Measurements from ENCODE around the gene WWOX. TPM values are rescaled to one million over a fixed set of nuclear protein-coding genes. Genes with fewer than 3 reads are reported as not detected.

The WWOX gene
- total RNA-seq, 1 experiment from 2014 or later, result 79.9 TPM

DNA sequence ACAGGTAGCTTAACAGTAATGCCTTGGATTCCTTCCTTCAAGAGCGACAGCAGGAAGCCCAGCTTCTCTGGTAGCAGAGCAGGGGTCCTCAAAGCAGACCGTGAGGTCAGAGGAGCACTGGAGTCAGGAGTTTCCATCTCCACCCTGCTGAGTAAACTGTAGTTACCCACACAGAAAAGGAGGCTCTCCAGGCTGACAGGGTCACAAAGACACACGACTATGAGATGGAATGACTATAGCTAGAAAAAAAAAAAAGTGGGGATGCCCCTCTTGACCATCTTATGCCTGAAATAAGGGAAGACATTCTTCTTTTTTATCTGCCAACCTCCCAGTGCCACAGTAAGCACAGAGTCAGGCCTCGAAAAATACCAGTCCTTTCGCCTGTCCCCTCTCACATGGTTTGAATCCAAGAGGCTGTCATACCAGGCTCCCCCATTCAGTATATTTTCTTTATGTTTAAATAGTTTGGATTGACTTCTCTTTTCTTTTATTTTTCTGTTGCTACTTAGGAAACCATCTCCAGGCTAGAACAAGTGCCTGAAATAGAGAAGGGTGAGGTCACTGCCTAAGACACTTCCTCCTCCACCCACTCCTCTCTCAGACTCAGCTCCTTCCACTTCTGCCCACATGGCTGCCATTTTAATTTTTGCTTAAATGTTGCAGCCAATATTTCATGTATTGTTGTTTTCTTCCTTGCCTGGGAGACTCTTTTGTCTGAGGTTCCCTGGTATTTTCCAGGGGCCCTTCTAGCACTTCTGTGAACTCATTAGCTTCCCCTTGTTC, 793.7 kb downstream of the WWOX start:
- ChIA-PET CTCF (no interaction called here), POLR2A (ENCODE audit: low non-redundant PET) (no interaction called here)
- no peak for DNase-seq (ENCODE audit: low spot score)
- Histone ChIP-seq H3K36me3 (ENCODE audit: insufficient read depth, low read length, poor library complexity, severe bottlenecking) (no peaks in the 10 kb centered on the region), H3K27ac (ENCODE audit: low read depth, low read length, poor library complexity, severe bottlenecking) (no peak overlapping the region), H3K4me1 (ENCODE audit: insufficient read depth, low read length, poor library complexity, severe bottlenecking) (no peaks in the 10 kb centered on the region), H3K4me3 (ENCODE audit: low read depth, low read length, poor library complexity, severe bottlenecking) (no peak overlapping the region), H3K9me3 (ENCODE audit: low read depth, low read length, poor library complexity, severe bottlenecking) (peaks cover 8% of the 10 kb centered on the region), H3K27me3 (replicated peaks; ENCODE audit: insufficient read depth, low read depth, low read length, poor library complexity) (no peaks in the 10 kb centered on the region)
- intact Hi-C loops (cut with micrococcal nuclease; ENCODE audit: unreplicated experiment), result no loop called here
- no TSS peak for BruUV-seq (replicated peaks)
- TF ChIP-seq EZH2 (IDR thresholded peaks at IDR 0.05; ENCODE audit: borderline replicate concordance, low read depth, low read length, poor library complexity, severe bottlenecking), result no peak
- TF ChIP-seq, protein P1, sequence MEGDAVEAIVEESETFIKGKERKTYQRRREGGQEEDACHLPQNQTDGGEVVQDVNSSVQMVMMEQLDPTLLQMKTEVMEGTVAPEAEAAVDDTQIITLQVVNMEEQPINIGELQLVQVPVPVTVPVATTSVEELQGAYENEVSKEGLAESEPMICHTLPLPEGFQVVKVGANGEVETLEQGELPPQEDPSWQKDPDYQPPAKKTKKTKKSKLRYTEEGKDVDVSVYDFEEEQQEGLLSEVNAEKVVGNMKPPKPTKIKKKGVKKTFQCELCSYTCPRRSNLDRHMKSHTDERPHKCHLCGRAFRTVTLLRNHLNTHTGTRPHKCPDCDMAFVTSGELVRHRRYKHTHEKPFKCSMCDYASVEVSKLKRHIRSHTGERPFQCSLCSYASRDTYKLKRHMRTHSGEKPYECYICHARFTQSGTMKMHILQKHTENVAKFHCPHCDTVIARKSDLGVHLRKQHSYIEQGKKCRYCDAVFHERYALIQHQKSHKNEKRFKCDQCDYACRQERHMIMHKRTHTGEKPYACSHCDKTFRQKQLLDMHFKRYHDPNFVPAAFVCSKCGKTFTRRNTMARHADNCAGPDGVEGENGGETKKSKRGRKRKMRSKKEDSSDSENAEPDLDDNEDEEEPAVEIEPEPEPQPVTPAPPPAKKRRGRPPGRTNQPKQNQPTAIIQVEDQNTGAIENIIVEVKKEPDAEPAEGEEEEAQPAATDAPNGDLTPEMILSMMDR (conservative IDR thresholded peaks at IDR 0.05; ENCODE audit: low read depth, low read length), result no peak

DNA sequence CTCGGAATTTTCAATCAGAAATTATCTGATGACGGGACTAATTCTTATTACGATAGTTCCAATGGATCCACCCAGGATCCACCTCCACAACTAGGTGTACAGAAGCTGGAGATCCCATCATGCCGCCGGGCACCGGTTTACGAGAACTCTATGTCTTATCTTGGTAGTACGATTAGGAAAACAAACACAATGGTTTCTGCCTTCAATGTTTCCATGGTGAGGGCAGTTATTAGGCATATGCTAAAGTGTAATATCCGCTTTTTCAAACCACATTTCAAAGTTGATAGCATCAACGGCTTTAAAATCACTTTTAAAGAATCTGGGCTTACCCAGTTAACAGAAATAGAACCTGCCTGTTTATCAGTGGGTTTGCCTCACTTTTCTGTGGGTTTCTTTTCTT, 795.4 kb downstream of the WWOX start:
- POLR2A ChIA-PET (ENCODE audit: low non-redundant PET), result no interaction called here
- DNase-seq (ENCODE audit: low spot score), result no peak
- Histone ChIP-seq H3K27me3 (replicated peaks; ENCODE audit: insufficient read depth, low read depth, low read length, poor library complexity) (no peaks in the 10 kb centered on the region), H3K9me3 (ENCODE audit: low read depth, low read length, poor library complexity, severe bottlenecking) (peaks cover 8% of the 10 kb centered on the region), H3K4me3 (ENCODE audit: low read depth, low read length, poor library complexity, severe bottlenecking) (no peak overlapping the region), H3K4me1 (ENCODE audit: insufficient read depth, low read length, poor library complexity, severe bottlenecking) (no peaks in the 10 kb centered on the region), H3K36me3 (ENCODE audit: insufficient read depth, low read length, poor library complexity, severe bottlenecking) (no peaks in the 10 kb centered on the region), H3K27ac (ENCODE audit: low read depth, low read length, poor library complexity, severe bottlenecking) (no peak overlapping the region)
- no peak for TF ChIP-seq EZH2 (IDR thresholded peaks at IDR 0.05; ENCODE audit: borderline replicate concordance, low read depth, low read length, poor library complexity, severe bottlenecking)
- TF ChIP-seq, protein P1 (conservative IDR thresholded peaks at IDR 0.05; ENCODE audit: low read depth, low read length), result no peak
- intact Hi-C loops (cut with micrococcal nuclease; ENCODE audit: unreplicated experiment), result no loop called here
- CTCF ChIA-PET, result no interaction called here
- BruUV-seq (replicated peaks), result no TSS peak

DNA sequence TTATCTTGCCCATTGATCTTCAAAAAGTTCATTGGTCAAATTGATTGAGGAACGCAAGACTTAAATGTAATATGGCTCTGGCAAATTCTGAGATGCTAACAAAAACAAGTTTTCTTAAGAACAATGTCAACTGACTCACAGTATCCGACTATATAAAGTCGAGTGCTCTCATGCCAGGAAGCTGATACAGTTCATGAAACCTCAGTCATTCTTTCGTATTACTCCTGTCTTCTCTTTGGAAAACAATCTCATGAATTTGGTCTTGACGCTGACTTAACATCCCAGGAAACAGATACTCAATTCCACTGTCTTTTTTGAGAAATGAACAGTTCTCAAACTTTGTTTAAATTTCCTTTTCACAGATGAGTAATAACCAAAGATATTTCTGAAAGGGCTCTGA, 796.2 kb downstream of the WWOX start:
- H3K4me3 ChIP-seq (ENCODE audit: low read depth, low read length, poor library complexity, severe bottlenecking), result no peak overlapping the region
- TF ChIP-seq, protein P1 (conservative IDR thresholded peaks at IDR 0.05; ENCODE audit: low read depth, low read length), result no peak
- no peak for TF ChIP-seq EZH2 (IDR thresholded peaks at IDR 0.05; ENCODE audit: borderline replicate concordance, low read depth, low read length, poor library complexity, severe bottlenecking)
- ChIA-PET POLR2A (ENCODE audit: low non-redundant PET) (no interaction called here), CTCF (no interaction called here)
- no peaks in the 10 kb centered on the region for H3K36me3 ChIP-seq (ENCODE audit: insufficient read depth, low read length, poor library complexity, severe bottlenecking)
- no peaks in the 10 kb centered on the region for H3K4me1 ChIP-seq (ENCODE audit: insufficient read depth, low read length, poor library complexity, severe bottlenecking)
- BruUV-seq (replicated peaks), result no TSS peak
- DNase-seq (ENCODE audit: low spot score), result no peak
- H3K27ac ChIP-seq (ENCODE audit: low read depth, low read length, poor library complexity, severe bottlenecking), result no peak overlapping the region
- H3K9me3 ChIP-seq (ENCODE audit: low read depth, low read length, poor library complexity, severe bottlenecking), result peaks cover 8% of the 10 kb centered on the region
- no peaks in the 10 kb centered on the region for H3K27me3 ChIP-seq (replicated peaks; ENCODE audit: insufficient read depth, low read depth, low read length, poor library complexity)
- intact Hi-C loops (cut with micrococcal nuclease; ENCODE audit: unreplicated experiment), result no loop called here

All from A673 (cell line).